Measurements from ENCODE around the gene KRT81. TPM values are rescaled to one million over a fixed set of nuclear protein-coding genes. Genes with fewer than 3 reads are reported as not detected.

The KRT81 gene
- total and polyA plus RNA-seq, 2 experiments from 2014 or later, result not detected

- no peaks in the 10 kb centered on the region for H3K9me3 ChIP-seq (ENCODE audit: low read depth)
- no peaks in the 10 kb centered on the region for H3K36me3 ChIP-seq
- H3K27me3 ChIP-seq, result peaks cover 52% of the 10 kb centered on the region
- DNase-seq (ENCODE audit: low read depth in 1 of 2, low spot score in 1 of 2), result no peak
- no peak overlapping the region for H3K4me3 ChIP-seq
- H3K4me1 ChIP-seq (ENCODE audit: low read depth), result no peaks in the 10 kb centered on the region
- TF ChIP-seq, protein P1, sequence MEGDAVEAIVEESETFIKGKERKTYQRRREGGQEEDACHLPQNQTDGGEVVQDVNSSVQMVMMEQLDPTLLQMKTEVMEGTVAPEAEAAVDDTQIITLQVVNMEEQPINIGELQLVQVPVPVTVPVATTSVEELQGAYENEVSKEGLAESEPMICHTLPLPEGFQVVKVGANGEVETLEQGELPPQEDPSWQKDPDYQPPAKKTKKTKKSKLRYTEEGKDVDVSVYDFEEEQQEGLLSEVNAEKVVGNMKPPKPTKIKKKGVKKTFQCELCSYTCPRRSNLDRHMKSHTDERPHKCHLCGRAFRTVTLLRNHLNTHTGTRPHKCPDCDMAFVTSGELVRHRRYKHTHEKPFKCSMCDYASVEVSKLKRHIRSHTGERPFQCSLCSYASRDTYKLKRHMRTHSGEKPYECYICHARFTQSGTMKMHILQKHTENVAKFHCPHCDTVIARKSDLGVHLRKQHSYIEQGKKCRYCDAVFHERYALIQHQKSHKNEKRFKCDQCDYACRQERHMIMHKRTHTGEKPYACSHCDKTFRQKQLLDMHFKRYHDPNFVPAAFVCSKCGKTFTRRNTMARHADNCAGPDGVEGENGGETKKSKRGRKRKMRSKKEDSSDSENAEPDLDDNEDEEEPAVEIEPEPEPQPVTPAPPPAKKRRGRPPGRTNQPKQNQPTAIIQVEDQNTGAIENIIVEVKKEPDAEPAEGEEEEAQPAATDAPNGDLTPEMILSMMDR (IDR thresholded peaks at IDR 0.05; ENCODE audit: low read depth, low read length), result no peak
- no peak overlapping the region for H3K27ac ChIP-seq
Observed at GRCh38 chr12:52239767-52240166, 51.6 kb downstream of the KRT81 start.

- TF ChIP-seq, protein P1 (IDR thresholded peaks at IDR 0.05; ENCODE audit: low read depth, low read length), result no peak
- Histone ChIP-seq H3K4me3 (no peak overlapping the region), H3K27me3 (peaks cover 53% of the 10 kb centered on the region), H3K9me3 (ENCODE audit: low read depth) (no peaks in the 10 kb centered on the region), H3K4me1 (ENCODE audit: low read depth) (no peaks in the 10 kb centered on the region), H3K27ac (no peak overlapping the region), H3K36me3 (no peaks in the 10 kb centered on the region)
- no peak for DNase-seq (ENCODE audit: low read depth in 1 of 2, low spot score in 1 of 2)
Observed at GRCh38 chr12:52238916-52239646, 52.3 kb downstream of the KRT81 start.

DNA sequence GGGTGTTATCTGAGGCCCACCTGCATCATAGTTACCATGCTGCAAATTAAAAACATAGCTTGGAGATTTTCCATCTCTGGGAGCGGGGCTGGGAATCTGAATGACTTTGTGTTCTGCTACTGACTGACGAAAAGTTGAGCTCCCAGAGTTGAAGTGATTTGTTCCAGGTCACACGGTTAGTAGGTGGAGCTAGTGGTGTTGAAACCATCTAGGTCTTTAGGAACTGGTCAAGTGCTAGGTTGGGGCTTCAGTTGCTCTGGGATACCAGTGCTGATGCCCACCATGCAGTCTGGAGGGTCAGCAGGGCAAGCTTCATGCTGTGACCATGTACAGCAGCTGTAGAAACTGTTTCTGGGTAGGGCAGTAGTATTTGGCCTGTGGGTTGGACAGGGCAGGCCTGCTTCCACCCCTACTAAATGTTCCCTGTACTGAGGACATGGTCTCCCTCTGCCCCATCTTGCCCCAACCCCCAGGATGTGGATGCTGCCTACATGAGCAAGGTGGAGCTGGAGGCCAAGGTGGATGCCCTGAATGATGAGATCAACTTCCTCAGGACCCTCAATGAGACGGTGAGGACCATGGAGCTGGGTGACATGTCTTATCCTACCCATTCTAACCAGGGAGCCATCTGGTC, 53.0 kb downstream of the KRT81 start:
- TF ChIP-seq, protein P1 (IDR thresholded peaks at IDR 0.05; ENCODE audit: low read depth, low read length), result no peak
- Histone ChIP-seq H3K27me3 (peaks cover 60% of the 10 kb centered on the region), H3K4me3 (no peak overlapping the region), H3K4me1 (ENCODE audit: low read depth) (no peaks in the 10 kb centered on the region), H3K9me3 (ENCODE audit: low read depth) (no peaks in the 10 kb centered on the region), H3K27ac (no peak overlapping the region), H3K36me3 (no peaks in the 10 kb centered on the region)
- peak in 1 of 2 donors; percentile 50 for DNase-seq (ENCODE audit: low read depth in 1 of 2, low spot score in 1 of 2)

DNA sequence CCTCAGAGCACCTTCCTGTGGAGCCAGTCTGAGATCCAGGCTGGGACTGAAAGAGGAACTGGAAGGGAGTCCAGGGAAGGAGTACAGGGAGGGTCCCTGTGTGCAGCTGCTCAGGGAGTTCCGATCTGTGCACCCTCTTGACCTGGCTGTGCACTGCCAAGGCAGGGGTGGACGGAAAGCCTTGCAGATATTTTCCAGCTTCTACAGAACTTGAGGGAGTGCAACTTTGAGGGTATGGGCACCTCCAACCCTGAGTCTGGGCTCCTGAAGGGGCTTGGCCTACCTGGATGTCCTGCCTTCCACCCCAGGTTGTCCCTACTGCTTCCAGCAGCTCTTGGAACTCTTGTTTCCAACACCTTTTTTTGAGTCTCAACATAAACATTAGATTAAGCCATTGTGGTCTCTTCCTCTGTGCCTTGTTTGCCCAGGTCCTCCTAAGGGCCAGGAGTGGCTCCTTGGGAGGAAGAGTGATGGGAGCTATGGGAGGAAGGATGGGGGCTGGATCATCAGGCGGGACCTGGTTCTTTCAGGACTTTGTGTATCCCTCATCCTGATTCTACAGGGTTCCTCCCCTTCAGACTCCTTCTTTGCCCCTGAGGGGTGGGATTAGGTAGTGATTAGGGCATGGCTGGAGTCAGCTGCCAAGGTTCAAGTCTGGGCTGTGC, 54.8 kb downstream of the KRT81 start:
- Histone ChIP-seq H3K4me1 (ENCODE audit: low read depth) (no peaks in the 10 kb centered on the region), H3K27ac (no peak overlapping the region), H3K36me3 (no peaks in the 10 kb centered on the region), H3K9me3 (ENCODE audit: low read depth) (no peaks in the 10 kb centered on the region), H3K27me3 (peaks cover 75% of the 10 kb centered on the region), H3K4me3 (no peak overlapping the region)
- DNase-seq (ENCODE audit: low read depth in 1 of 2, low spot score in 1 of 2), result no peak
- TF ChIP-seq, protein P1 (IDR thresholded peaks at IDR 0.05; ENCODE audit: low read depth, low read length), result no peak

Other genes starting within 250 kb of the KRT81 start
- 14.7 and 24.1 TPM in 2 replicates for gene NR4A1, start 240.1 kb downstream of the KRT81 start, total RNA-seq
- gene NR4A1, start 240.1 kb downstream of the KRT81 start, polyA plus RNA-seq, result 13.7 and 23.7 TPM in 2 replicates
- 37.4 and 39.9 TPM in 2 replicates for gene ATG101, start 221.6 kb downstream of the KRT81 start, total RNA-seq
- gene ATG101, start 221.6 kb downstream of the KRT81 start, polyA plus RNA-seq, result 32.5 and 36.6 TPM in 2 replicates
- not detected in 2 replicates for gene SMIM41, start 211.8 kb downstream of the KRT81 start, total RNA-seq
- gene SMIM41, start 211.8 kb downstream of the KRT81 start, polyA plus RNA-seq, result not detected in 2 replicates
- not detected in 2 replicates for gene KRT80, start 99.5 kb downstream of the KRT81 start, total RNA-seq
- not detected in 2 replicates for gene KRT80, start 99.5 kb downstream of the KRT81 start, polyA plus RNA-seq
- gene KRT7, start 58.3 kb downstream of the KRT81 start, total RNA-seq, result 0.21 and 0.36 TPM in 2 replicates
- gene KRT7, start 58.3 kb downstream of the KRT81 start, polyA plus RNA-seq, result 0.50 TPM in 1 of 2 replicates, not detected in the other
- gene KRT86, start 16.9 kb downstream of the KRT81 start, total RNA-seq, result 0.14 TPM in 1 of 2 replicates, not detected in the other
- 0.35 TPM in 1 of 2 replicates, not detected in the other for gene KRT86, start 16.9 kb downstream of the KRT81 start, polyA plus RNA-seq
- gene KRT83, start 29.9 kb upstream of the KRT81 start, total RNA-seq, result not detected in 2 replicates
- gene KRT83, start 29.9 kb upstream of the KRT81 start, polyA plus RNA-seq, result not detected in 2 replicates
- 0.12 TPM in 1 of 2 replicates, not detected in the other for gene KRT85, start 75.9 kb upstream of the KRT81 start, total RNA-seq
- not detected in 2 replicates for gene KRT85, start 75.9 kb upstream of the KRT81 start, polyA plus RNA-seq
- gene KRT84, start 94.1 kb upstream of the KRT81 start, total RNA-seq, result not detected in 2 replicates
- gene KRT84, start 94.1 kb upstream of the KRT81 start, polyA plus RNA-seq, result not detected in 2 replicates
- gene KRT82, start 114.8 kb upstream of the KRT81 start, total RNA-seq, result not detected in 2 replicates
- gene KRT82, start 114.8 kb upstream of the KRT81 start, polyA plus RNA-seq, result not detected in 2 replicates
- gene KRT75, start 142.8 kb upstream of the KRT81 start, total RNA-seq, result not detected in 2 replicates
- gene KRT75, start 142.8 kb upstream of the KRT81 start, polyA plus RNA-seq, result not detected in 2 replicates
- gene KRT6B, start 160.6 kb upstream of the KRT81 start, total RNA-seq, result not detected in 2 replicates
- 0.13 TPM in 1 of 2 replicates, not detected in the other for gene KRT6B, start 160.6 kb upstream of the KRT81 start, polyA plus RNA-seq
- gene KRT6C, start 182.3 kb upstream of the KRT81 start, total RNA-seq, result not detected in 2 replicates
- gene KRT6C, start 182.3 kb upstream of the KRT81 start, polyA plus RNA-seq, result not detected in 2 replicates
- gene KRT6A, start 201.7 kb upstream of the KRT81 start, total RNA-seq, result not detected in 2 replicates
- gene KRT6A, start 201.7 kb upstream of the KRT81 start, polyA plus RNA-seq, result 0.22 TPM in 1 of 2 replicates, not detected in the other
- gene KRT5, start 228.9 kb upstream of the KRT81 start, total RNA-seq, result not detected in 2 replicates
- gene KRT5, start 228.9 kb upstream of the KRT81 start, polyA plus RNA-seq, result 0.23 TPM in 1 of 2 replicates, not detected in the other

Measured in cardiac muscle cell (in vitro differentiated cells and primary cell).